ENCODE data around the gene TJAP1. TPM values are rescaled to one million over a fixed set of nuclear protein-coding genes. Genes with fewer than 3 reads are reported as not detected.

TJAP1 gene
- polyA plus RNA-seq, 1 donor from 2014 or later: 11.4 TPM

DNA sequence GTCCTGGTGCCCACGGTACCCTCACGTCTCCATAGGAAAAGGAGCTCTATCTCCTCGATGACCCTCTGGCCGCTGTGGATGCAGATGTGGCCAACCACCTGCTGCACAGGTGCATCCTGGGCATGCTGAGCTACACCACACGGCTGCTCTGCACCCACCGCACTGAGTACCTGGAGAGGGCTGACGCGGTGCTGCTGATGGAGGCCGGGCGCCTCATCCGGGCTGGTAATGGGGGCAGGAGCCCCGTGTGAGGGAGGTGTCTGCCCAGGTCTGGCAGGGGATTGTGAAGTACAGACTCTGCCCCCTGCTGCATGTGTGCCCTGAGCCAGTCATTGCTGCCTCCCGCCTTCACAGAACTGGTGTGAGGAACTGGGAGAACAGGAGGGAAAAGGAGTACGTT is 34.4 kb upstream of the TJAP1 start:
- Histone ChIP-seq H3K79me2 (replicated peaks; ENCODE audit: insufficient read depth, low read length) (no peaks in the 10 kb centered on the region), H3K4me2 (ENCODE audit: low read length) (no peak overlapping the region), H3K4me3 (ENCODE audit: low read length) (no peak overlapping the region), H3K36me3 (ENCODE audit: insufficient read depth, low read length) (no peaks in the 10 kb centered on the region), H4K20me1 (ENCODE audit: insufficient read depth) (no peaks in the 10 kb centered on the region), H3K9me2 (ENCODE audit: insufficient read depth, low read length) (no peaks in the 10 kb centered on the region), H3K27ac (ENCODE audit: low read length) (no peak overlapping the region), H3K9ac (ENCODE audit: low read length) (no peak overlapping the region), H3F3A (ENCODE audit: insufficient read depth, low read length, poor library complexity, severe bottlenecking) (no peaks in the 10 kb centered on the region), H3K9me3 (ENCODE audit: low read length) (no peaks in the 10 kb centered on the region), H2AFZ (ENCODE audit: low read depth, low read length) (no peak overlapping the region), H3K27me3 (ENCODE audit: insufficient read depth, low read depth, low read length) (no peaks in the 10 kb centered on the region)
- TF ChIP-seq TAF1 (IDR thresholded peaks at IDR 0.05; ENCODE audit: low read depth) (no peak), EZH2 (IDR thresholded peaks at IDR 0.05; ENCODE audit: borderline replicate concordance, insufficient read depth, low read length, poor library complexity, severe bottlenecking) (no peak), SMC3 (conservative IDR thresholded peaks at IDR 0.05; ENCODE audit: poor library complexity) (no peak), RAD21 (conservative IDR thresholded peaks at IDR 0.05) (no peak), EP300 (conservative IDR thresholded peaks at IDR 0.05; ENCODE audit: poor library complexity, severe bottlenecking) (no peak), MXI1 (conservative IDR thresholded peaks at IDR 0.05; ENCODE audit: poor library complexity, severe bottlenecking) (no peak), POLR2AphosphoS5 (IDR thresholded peaks at IDR 0.05) (no peak)
- TF ChIP-seq, protein P1, sequence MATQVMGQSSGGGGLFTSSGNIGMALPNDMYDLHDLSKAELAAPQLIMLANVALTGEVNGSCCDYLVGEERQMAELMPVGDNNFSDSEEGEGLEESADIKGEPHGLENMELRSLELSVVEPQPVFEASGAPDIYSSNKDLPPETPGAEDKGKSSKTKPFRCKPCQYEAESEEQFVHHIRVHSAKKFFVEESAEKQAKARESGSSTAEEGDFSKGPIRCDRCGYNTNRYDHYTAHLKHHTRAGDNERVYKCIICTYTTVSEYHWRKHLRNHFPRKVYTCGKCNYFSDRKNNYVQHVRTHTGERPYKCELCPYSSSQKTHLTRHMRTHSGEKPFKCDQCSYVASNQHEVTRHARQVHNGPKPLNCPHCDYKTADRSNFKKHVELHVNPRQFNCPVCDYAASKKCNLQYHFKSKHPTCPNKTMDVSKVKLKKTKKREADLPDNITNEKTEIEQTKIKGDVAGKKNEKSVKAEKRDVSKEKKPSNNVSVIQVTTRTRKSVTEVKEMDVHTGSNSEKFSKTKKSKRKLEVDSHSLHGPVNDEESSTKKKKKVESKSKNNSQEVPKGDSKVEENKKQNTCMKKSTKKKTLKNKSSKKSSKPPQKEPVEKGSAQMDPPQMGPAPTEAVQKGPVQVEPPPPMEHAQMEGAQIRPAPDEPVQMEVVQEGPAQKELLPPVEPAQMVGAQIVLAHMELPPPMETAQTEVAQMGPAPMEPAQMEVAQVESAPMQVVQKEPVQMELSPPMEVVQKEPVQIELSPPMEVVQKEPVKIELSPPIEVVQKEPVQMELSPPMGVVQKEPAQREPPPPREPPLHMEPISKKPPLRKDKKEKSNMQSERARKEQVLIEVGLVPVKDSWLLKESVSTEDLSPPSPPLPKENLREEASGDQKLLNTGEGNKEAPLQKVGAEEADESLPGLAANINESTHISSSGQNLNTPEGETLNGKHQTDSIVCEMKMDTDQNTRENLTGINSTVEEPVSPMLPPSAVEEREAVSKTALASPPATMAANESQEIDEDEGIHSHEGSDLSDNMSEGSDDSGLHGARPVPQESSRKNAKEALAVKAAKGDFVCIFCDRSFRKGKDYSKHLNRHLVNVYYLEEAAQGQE (IDR thresholded peaks at IDR 0.05; ENCODE audit: borderline replicate concordance): no peak
- TF ChIP-seq, protein P2, sequence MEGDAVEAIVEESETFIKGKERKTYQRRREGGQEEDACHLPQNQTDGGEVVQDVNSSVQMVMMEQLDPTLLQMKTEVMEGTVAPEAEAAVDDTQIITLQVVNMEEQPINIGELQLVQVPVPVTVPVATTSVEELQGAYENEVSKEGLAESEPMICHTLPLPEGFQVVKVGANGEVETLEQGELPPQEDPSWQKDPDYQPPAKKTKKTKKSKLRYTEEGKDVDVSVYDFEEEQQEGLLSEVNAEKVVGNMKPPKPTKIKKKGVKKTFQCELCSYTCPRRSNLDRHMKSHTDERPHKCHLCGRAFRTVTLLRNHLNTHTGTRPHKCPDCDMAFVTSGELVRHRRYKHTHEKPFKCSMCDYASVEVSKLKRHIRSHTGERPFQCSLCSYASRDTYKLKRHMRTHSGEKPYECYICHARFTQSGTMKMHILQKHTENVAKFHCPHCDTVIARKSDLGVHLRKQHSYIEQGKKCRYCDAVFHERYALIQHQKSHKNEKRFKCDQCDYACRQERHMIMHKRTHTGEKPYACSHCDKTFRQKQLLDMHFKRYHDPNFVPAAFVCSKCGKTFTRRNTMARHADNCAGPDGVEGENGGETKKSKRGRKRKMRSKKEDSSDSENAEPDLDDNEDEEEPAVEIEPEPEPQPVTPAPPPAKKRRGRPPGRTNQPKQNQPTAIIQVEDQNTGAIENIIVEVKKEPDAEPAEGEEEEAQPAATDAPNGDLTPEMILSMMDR (IDR thresholded peaks at IDR 0.05; ENCODE audit: poor library complexity, severe bottlenecking): no peak

DNA sequence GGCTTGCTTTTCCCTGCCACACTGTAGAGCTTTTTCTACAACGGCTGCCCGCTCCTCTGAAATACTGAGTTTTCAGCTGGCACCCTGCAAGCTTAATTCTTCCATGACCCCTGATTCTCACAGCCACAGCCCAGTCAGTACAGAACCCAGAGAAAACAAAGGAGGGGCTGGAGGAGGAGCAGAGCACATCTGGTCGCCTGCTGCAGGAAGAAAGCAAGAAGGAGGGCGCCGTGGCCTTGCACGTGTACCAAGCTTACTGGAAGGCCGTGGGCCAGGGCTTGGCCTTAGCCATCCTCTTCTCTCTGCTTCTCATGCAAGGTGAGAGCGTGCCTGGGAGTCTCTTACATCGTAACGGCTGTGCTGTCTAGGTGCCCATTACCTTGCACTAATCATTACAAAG is 33.3 kb upstream of the TJAP1 start:
- H3K9me3 ChIP-seq (ENCODE audit: low read length): no peaks in the 10 kb centered on the region
- no peak overlapping the region for H3K9ac ChIP-seq (ENCODE audit: low read length)
- no peak overlapping the region for H3K27ac ChIP-seq (ENCODE audit: low read length)
- no peaks in the 10 kb centered on the region for H3F3A ChIP-seq (ENCODE audit: insufficient read depth, low read length, poor library complexity, severe bottlenecking)
- no peaks in the 10 kb centered on the region for H4K20me1 ChIP-seq (ENCODE audit: insufficient read depth)
- no peak overlapping the region for H3K4me2 ChIP-seq (ENCODE audit: low read length)
- H3K27me3 ChIP-seq (ENCODE audit: insufficient read depth, low read depth, low read length): no peaks in the 10 kb centered on the region
- no peaks in the 10 kb centered on the region for H3K36me3 ChIP-seq (ENCODE audit: insufficient read depth, low read length)
- H3K79me2 ChIP-seq (replicated peaks; ENCODE audit: insufficient read depth, low read length): no peaks in the 10 kb centered on the region
- no peak overlapping the region for H3K4me3 ChIP-seq (ENCODE audit: low read length)
- H2AFZ ChIP-seq (ENCODE audit: low read depth, low read length): no peak overlapping the region
- TF ChIP-seq EP300 (conservative IDR thresholded peaks at IDR 0.05; ENCODE audit: poor library complexity, severe bottlenecking): no peak
- TF ChIP-seq MXI1 (conservative IDR thresholded peaks at IDR 0.05; ENCODE audit: poor library complexity, severe bottlenecking): no peak
- no peak for TF ChIP-seq EZH2 (IDR thresholded peaks at IDR 0.05; ENCODE audit: borderline replicate concordance, insufficient read depth, low read length, poor library complexity, severe bottlenecking)
- TF ChIP-seq SMC3 (conservative IDR thresholded peaks at IDR 0.05; ENCODE audit: poor library complexity): no peak
- TF ChIP-seq RAD21 (conservative IDR thresholded peaks at IDR 0.05): no peak
- TF ChIP-seq, protein P1 (IDR thresholded peaks at IDR 0.05; ENCODE audit: borderline replicate concordance): no peak
- TF ChIP-seq, protein P2 (IDR thresholded peaks at IDR 0.05; ENCODE audit: poor library complexity, severe bottlenecking): no peak
- no peak for TF ChIP-seq TAF1 (IDR thresholded peaks at IDR 0.05; ENCODE audit: low read depth)
- no peak for TF ChIP-seq POLR2AphosphoS5 (IDR thresholded peaks at IDR 0.05)
- H3K9me2 ChIP-seq (ENCODE audit: insufficient read depth, low read length): no peaks in the 10 kb centered on the region
